Peyer's patch (tissue), 4 donors: ENCODE data around the gene PIGP. TPM values are rescaled to one million over a fixed set of nuclear protein-coding genes. Genes with fewer than 3 reads are reported as not detected.
A peak's percentile ranks its signal among the peaks of the same experiment; 100 is the strongest.

Source experiments
- DNase-seq, 3 donors: peaks; one replicate each; pipeline ENCODE4 v3.0.0-alpha.2; 2017 to 2019
- H3K27ac ChIP-seq, 4 donors: fragments of 200-600 bp; sonication (generic); one replicate each; pipeline ENCODE4 v1.5.1; 2016 to 2019
- H3K27me3 ChIP-seq, 2 donors: fragments of 200-600 bp; sonication (generic); one replicate each; pipeline ENCODE4 v1.5.1; 2019
- H3K36me3 ChIP-seq, 3 donors: fragments of 200-600 bp; sonication (generic); one replicate each; pipeline ENCODE4 v1.5.1; 2016 to 2019
- H3K4me1 ChIP-seq, 4 donors: fragments of 200-600 bp; sonication (generic); one replicate each; pipeline ENCODE4 v1.5.1; 2016 to 2019
- H3K4me3 ChIP-seq, 4 donors: fragments of 200-600 bp; sonication (generic); 1 replicate in 3 of 4; 2 replicates in 1 of 4; pipeline ENCODE4 v1.5.1; 2016 to 2019; ENCODE audit warnings: mild to moderate bottlenecking in 1 of 4
- H3K9me3 ChIP-seq, 4 donors: fragments of 200-600 bp; sonication (generic); one replicate each; pipeline ENCODE4 v1.5.1; 2016 to 2019; ENCODE audit warnings: mild to moderate bottlenecking in 1 of 4
- POLR2A ChIP-seq, 2 donors: fragments of 450-650 bp; IDR thresholded peaks; one replicate each; pipeline ENCODE4 v1.5.1; 2017; ENCODE audit warnings: antibody characterized with exemption in 2 of 2, mild to moderate bottlenecking in 2 of 2, moderate library complexity in 2 of 2
- total RNA-seq, 4 donors: library from RNA; depleted of rRNA; stranded (reverse); fragments of >200 nt; gene quantifications; one replicate each; pipeline ENCODE4 v1.1.0, GENCODE V29; 2016
- TF ChIP-seq, protein P1 (sequence below), 6 experiments: fragments of 450-650 bp in 4 of 6; fragments of 200-600 bp in 2 of 6; sonication (generic) in 1 of 6; IDR thresholded peaks; one replicate each; pipeline ENCODE4 v1.5.1; 2017 to 2019; ENCODE audit warnings: antibody characterized with exemption in 6 of 6, mild to moderate bottlenecking in 3 of 6, moderate library complexity in 1 of 6

The PIGP gene
- total RNA-seq, 4 donors from 2014 or later, result 11.4 to 26.4 (median 12.7) TPM

- DNase-seq, result no peak
- H3K36me3 ChIP-seq, result no peaks in the 10 kb centered on the region
- H3K27ac ChIP-seq, result peak overlapping the region in 2 of 4 donors; percentile 94 to 98
- H3K9me3 ChIP-seq, result no peaks in the 10 kb centered on the region
- no peaks in the 10 kb centered on the region for H3K27me3 ChIP-seq
- peaks cover 0 to 24% (median 5%) of the 10 kb centered on the region in 4 donors for H3K4me1 ChIP-seq
- H3K4me3 ChIP-seq, result peak overlapping the region; percentile 68 to 92 (median 90)
- TF ChIP-seq, protein P1, sequence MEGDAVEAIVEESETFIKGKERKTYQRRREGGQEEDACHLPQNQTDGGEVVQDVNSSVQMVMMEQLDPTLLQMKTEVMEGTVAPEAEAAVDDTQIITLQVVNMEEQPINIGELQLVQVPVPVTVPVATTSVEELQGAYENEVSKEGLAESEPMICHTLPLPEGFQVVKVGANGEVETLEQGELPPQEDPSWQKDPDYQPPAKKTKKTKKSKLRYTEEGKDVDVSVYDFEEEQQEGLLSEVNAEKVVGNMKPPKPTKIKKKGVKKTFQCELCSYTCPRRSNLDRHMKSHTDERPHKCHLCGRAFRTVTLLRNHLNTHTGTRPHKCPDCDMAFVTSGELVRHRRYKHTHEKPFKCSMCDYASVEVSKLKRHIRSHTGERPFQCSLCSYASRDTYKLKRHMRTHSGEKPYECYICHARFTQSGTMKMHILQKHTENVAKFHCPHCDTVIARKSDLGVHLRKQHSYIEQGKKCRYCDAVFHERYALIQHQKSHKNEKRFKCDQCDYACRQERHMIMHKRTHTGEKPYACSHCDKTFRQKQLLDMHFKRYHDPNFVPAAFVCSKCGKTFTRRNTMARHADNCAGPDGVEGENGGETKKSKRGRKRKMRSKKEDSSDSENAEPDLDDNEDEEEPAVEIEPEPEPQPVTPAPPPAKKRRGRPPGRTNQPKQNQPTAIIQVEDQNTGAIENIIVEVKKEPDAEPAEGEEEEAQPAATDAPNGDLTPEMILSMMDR (IDR thresholded peaks at IDR 0.05), result no peak
- TF ChIP-seq POLR2A (IDR thresholded peaks at IDR 0.05), result no peak
Observed at GRCh38 chr21:37074546-37074945, 1.7 kb upstream of the PIGP start.

- H3K36me3 ChIP-seq, result no peaks in the 10 kb centered on the region
- H3K27me3 ChIP-seq, result no peaks in the 10 kb centered on the region
- DNase-seq, result peak in 1 of 3 donors; percentile 20
- peaks cover 0 to 24% (median 5%) of the 10 kb centered on the region in 4 donors for H3K4me1 ChIP-seq
- TF ChIP-seq POLR2A (IDR thresholded peaks at IDR 0.05), result no peak
- TF ChIP-seq, protein P1 (IDR thresholded peaks at IDR 0.05), result no peak
- peak overlapping the region; percentile 94 to 99 (median 98) for H3K27ac ChIP-seq
- H3K9me3 ChIP-seq, result no peaks in the 10 kb centered on the region
- peak overlapping the region; percentile 68 to 92 (median 90) for H3K4me3 ChIP-seq
Observed at GRCh38 chr21:37074197-37074510, 1.3 kb upstream of the PIGP start.

DNA sequence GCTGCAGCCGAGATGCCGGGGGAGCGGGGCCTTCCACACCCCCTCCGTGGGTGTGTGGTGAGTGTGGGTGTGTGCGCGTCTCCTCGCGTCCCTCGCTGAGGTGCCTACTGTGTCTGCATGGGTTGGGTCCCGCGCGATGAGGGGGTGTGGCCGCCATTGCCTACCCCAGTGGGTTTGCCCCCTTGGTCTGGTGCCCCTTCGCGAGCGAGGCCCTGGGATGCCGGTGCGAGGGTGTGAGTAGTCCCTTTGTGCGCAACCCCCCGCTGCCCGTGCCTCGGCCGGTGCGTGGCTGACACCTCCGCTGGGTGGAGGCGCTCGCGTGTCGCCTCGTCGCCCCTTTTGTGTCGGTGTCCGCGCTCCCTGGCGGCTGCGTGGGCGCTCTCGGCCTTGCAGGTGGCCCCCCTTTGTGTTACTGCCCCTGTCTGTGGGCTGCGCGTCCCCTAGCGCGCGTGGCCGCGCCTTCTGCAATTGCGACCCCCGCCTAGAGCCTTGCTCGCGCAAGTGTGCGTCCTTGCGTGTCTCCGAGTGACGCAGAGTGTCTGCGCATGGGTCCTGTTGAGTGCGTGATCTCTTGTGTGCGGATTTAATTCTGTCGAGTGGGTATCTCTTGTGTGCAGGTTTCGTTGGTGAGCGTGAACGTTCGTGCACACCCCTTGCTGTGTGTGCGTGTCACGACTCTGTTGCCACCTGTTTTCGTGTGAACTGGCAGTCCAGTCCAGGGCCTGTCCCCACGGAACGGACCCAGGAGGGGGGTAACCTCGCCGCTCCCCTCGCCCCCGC lies 736 bp upstream of the PIGP start:
- TF ChIP-seq, protein P1 (IDR thresholded peaks at IDR 0.05), result peak in 2 of 6 experiments; percentile 7 to 14
- TF ChIP-seq POLR2A (IDR thresholded peaks at IDR 0.05), result no peak
- Histone ChIP-seq H3K27me3 (no peaks in the 10 kb centered on the region), H3K36me3 (peaks cover 0 to 4% (median 0%) of the 10 kb centered on the region in 3 donors), H3K4me3 (peak overlapping the region; percentile 68 to 92 (median 90)), H3K4me1 (peaks cover 0 to 24% (median 5%) of the 10 kb centered on the region in 4 donors), H3K9me3 (no peaks in the 10 kb centered on the region), H3K27ac (peak overlapping the region; percentile 94 to 99 (median 98))
- DNase-seq, result peak; percentile 65 to 79 (median 70)

DNA sequence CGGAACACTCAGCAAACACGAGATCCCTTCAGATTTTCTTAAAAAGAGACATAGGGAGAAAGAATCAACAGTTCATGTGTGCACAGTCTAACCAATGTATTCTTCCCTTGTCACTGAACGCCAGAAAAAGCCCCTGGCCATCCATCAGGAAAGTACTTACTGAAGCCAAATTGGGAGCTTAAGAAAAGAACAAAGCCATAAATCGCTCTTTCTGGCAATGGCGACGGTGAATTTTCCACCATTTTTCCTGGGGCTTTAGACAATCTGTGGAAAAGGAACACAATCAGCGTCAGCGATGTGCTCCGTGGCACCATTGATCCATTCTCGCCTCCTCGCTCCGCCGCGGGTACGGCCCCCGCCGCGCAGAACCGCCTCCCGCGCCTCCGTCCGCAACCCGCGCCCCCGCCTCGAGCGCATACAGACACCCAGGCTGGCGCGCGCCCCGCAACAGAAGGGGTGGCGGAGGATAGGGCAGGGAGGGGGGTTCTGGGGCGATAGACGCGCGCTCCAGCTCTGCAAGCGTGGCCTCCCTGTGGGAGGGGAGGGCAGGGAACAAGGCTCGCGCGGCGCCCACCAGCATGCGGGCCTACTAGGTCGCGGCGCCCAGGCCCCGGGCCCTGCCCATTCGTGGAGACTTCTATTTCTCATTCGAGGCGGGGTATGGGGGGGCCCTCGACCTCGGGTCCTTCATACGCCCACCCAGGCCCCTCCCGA lies 440 bp downstream of the PIGP start:
- peak in 2 of 3 donors; percentile 65 to 84 for DNase-seq
- TF ChIP-seq POLR2A (IDR thresholded peaks at IDR 0.05), result no peak
- TF ChIP-seq, protein P1 (IDR thresholded peaks at IDR 0.05), result peak in 1 of 6 experiments; percentile 7
- Histone ChIP-seq H3K4me3 (peak overlapping the region; percentile 68 to 92 (median 90)), H3K36me3 (peaks cover 0 to 8% (median 0%) of the 10 kb centered on the region in 3 donors), H3K9me3 (no peaks in the 10 kb centered on the region), H3K27me3 (no peaks in the 10 kb centered on the region), H3K4me1 (peaks cover 0 to 24% (median 5%) of the 10 kb centered on the region in 4 donors), H3K27ac (peak overlapping the region; percentile 94 to 99 (median 98))

DNA sequence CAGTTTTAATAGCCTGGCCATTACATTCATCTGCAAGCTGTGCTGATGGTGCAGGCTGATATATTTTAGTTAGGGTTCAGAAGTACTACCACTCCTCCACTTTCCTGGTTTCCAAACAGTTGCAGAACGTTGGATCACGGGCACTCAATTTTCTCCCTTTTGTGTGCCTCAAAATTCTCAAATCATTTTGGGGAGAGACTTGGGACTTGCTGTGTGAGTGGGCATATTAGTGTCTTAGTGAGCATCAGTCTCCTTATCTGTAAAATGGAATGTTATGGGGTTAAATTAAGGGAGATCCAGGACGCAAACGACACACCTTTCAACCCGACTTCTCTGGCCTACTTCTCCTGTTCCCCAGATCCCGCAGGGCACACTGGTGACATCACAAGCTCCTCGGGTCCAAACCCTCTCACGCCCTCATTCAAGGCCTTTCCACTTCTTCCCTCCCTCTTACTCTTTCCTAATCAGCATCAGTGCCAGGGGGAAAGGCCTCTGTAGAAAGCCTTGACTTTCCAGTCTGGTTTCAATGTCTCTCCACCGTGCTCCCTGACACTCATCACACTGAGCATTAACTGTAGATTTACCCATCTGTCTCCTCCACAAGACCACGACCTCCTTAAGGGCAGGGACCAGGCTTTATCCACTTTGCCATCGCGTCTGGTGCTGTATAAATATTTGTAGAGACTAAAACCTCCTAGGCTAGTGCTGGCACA lies 1.2 kb downstream of the PIGP start:
- H3K4me3 ChIP-seq, result peak overlapping the region; percentile 68 to 92 (median 90)
- H3K27ac ChIP-seq, result peak overlapping the region; percentile 94 to 99 (median 98)
- H3K9me3 ChIP-seq, result no peaks in the 10 kb centered on the region
- DNase-seq, result peak in 1 of 3 donors; percentile 65
- H3K4me1 ChIP-seq, result peaks cover 0 to 24% (median 5%) of the 10 kb centered on the region in 4 donors
- no peaks in the 10 kb centered on the region for H3K27me3 ChIP-seq
- TF ChIP-seq POLR2A (IDR thresholded peaks at IDR 0.05), result peak in 1 of 2 donors; percentile 25
- TF ChIP-seq, protein P1 (IDR thresholded peaks at IDR 0.05), result no peak
- H3K36me3 ChIP-seq, result peaks cover 0 to 8% (median 0%) of the 10 kb centered on the region in 3 donors
